PC-3 (cell line): ENCODE results near the gene JAZF1.

ENCODE experiments used
- CTCF ChIP-seq: fragments of 300-600 bp; sonication (generic); conservative IDR thresholded peaks from 2 replicates; pipeline ENCODE4 v1.5.1; 2017; ENCODE audit warnings: antibody characterized with exemption, low read depth, mild to moderate bottlenecking, low read length
- EZH2 ChIP-seq: fragments of 300-600 bp; sonication (generic); IDR thresholded peaks from one replicate; pipeline ENCODE4 v1.6.1; 2017; ENCODE audit warnings: antibody characterized with exemption, mild to moderate bottlenecking, low read length; ENCODE audit not compliant: unreplicated experiment
- EZH2phosphoT487 ChIP-seq: fragments of 300-600 bp; sonication (generic); IDR thresholded peaks from 2 replicates; pipeline ENCODE4 v1.6.1; 2018; ENCODE audit warnings: mild to moderate bottlenecking, antibody characterized with exemption, low read length, borderline replicate concordance

- no peak for TF ChIP-seq EZH2phosphoT487
- no peak for TF ChIP-seq CTCF
- TF ChIP-seq EZH2, result no peak
Observed at GRCh38 chr7:28157831-28158416, 22.7 kb downstream of the JAZF1 start.
